HG02642 (cell line): ENCODE measurements around the gene TCF19.
A peak's percentile ranks its signal among the peaks of the same experiment; 100 is the strongest.
"Not testable (repeated sequence)": the region's sequence is repeated elsewhere in the genome, so short reads cannot be mapped to it uniquely, and the experiment has no call there.

Experiments used
- ATAC-seq: cut with Tn5 transposase; IDR thresholded peaks from one replicate; pipeline ENCODE4 v1.9.1; 2021; ENCODE audit warnings: mild to moderate bottlenecking; ENCODE audit not compliant: unreplicated experiment, poor library complexity

The TCF19 gene

DNA sequence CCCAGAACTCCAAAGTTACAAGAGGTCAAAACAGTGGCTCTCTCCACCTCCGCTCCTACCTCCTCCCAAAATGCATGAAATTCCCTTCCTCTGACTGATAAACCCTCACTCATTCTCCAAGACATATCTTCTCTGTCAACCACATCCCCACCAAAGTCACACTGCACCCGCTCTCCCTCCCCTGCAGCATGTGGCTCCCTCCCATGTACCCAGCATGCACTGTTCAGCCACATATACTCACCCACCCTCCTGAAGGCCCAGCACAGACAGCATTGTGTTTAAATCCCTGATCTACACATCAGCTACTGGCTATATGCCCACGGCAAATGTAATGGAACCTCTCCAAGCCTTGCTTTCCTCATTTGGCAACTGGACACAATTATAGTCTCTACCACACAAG lies 17.6 kb downstream of the TCF19 start:
- no peak for ATAC-seq

DNA sequence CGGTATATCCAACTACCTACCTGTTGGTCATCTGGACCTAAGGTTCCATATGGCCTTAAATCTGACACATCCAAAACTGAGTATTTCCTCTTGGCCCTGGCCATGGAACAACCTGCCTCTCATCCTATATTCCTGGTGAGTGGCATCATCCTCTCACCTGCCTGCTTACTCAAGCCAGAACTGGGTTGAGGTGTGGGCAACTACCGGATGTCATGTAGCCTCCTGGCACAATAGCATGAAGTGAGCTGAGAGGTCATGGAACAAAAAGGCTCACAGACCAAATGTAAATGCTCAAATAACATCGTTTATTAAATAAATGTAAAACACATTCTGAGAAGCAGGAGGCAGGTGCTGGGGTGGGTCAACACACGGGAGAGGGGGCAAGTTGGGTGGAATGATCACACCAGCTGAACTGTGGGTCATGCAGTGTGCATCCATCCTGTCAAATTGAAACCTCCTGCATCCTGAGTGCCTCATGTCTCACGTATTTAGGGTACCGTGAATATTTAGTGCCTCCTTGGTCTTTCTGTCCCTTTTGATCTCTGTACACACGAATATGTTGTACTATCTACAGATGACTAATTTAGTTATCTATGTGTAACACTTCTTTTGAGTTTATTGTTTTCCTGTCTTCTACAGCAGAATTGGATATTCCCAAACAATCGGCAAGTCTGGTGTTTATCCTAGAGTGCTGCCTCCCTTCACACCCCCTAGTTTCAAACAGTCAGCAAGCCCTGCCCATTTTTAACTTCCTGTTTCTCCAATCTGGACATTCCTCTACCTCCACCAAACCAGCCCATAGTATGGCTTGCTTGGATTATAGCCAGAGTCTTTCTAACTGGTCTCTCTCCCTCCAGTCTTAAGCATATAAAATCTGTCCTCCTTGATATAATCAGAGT lies 20.0 kb downstream of the TCF19 start:
- ATAC-seq: no peak

DNA sequence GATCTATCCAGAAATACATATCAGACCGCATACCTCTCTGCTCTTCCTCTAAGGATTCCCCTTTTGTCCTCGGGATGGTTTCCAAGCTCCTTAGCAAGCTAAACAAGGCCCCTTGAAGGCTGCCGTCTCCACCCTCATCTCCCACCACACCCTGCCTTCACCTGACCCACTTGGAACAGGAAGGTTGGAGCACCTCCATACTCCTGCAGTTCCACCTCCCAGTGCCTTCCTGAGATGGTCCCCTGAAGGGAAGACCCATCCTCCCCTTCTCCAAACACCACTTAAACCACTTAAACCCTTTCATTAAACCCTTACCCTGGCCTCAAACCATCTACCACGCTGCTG lies 20.6 kb downstream of the TCF19 start:
- ATAC-seq: no peak

DNA sequence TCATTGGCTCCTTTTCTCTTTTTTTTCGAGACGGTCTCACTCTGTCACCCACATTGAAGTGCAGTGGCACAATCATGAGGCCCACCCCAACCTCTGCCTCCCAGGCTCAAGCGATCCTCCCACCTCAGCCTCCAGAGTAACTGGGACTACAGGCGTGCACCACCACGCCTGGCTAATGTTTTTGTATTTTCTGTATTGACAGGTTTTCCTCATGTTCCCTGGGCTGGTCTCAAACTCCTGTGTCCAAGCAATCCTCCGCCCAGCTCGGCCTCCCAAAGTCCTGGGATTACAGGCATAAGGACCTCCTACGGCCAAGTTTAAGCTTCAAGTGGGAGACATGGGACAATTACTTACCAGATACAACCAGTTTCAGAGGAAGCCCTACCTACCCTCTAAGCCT lies 21.5 kb downstream of the TCF19 start:
- no peak for ATAC-seq

DNA sequence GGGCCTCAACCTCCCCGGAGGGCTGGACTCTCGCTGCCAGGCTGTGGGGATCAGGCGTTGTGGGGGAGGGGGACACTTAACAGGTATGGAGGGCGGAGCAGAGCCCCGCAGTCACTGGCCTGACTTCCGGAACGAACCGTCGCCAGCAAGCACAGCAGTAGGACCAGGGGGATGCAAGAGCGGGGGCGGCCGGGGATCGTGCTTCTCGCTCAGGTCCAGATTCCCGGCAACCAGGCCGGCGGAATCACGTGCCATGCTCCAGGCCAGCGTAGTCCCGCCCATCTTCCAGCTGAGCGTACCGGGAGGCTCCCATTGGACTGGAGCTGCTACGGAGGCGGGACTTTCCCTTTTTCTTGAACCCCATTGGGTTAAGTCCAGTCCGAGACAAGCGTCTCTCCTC lies 22.1 kb downstream of the TCF19 start:
- ATAC-seq: no peak

DNA sequence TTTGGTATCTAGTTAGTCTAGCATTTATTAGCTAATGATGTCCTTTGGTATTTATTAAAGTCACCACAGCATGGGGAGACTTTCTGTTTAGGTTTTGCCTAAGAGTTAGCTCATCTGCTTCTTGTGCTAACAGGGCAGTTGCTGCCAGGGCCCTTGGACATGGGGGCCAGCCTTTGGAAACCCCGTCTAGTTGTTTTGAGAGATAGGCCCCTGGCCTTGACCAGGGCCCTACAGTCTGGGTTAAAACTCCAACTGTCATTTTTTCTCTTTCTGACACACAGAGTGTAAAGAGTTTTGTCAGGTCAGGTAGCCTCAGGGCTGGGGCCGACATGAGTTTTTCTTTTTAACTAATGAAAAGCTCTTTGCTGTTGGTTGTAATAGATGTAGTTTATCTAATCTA lies 24.9 kb downstream of the TCF19 start:
- ATAC-seq: not testable (repeated sequence)

DNA sequence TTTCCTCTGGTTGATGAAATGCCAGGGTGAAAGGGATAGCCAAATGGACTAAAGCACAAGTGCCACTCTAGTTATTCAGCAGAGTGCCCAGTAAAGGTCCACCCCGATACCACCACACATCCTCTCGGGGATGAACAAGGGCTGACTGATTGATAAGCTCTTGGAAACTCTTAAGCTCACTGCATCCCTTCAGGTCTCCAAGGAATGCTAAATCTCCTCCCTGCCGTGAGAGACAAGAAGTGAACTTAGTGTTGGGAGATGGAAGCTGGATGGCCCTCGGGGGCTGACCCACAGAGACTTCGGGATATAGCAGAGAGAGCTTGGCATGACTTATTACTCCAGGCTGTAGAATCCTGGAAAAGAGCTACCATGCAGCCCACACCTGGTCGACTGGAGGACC lies 25.5 kb downstream of the TCF19 start:
- not testable (repeated sequence) for ATAC-seq

DNA sequence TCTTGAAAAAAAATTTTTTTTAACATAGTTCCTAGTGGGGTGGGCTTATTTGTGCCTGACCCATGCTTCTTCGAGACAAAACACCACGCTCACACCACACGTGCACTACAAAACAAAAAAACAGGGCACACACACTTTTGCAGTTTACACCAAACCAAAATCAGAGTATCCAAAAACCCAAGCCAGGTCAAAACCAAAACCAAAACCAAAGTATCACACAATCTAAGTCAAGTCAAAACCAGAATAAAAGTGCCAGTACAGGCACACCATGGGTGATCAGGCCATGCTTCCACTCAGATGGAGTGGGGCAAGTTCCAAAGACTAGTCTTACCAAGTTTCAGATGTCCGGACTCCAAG lies 27.3 kb downstream of the TCF19 start:
- ATAC-seq: not testable (repeated sequence)

DNA sequence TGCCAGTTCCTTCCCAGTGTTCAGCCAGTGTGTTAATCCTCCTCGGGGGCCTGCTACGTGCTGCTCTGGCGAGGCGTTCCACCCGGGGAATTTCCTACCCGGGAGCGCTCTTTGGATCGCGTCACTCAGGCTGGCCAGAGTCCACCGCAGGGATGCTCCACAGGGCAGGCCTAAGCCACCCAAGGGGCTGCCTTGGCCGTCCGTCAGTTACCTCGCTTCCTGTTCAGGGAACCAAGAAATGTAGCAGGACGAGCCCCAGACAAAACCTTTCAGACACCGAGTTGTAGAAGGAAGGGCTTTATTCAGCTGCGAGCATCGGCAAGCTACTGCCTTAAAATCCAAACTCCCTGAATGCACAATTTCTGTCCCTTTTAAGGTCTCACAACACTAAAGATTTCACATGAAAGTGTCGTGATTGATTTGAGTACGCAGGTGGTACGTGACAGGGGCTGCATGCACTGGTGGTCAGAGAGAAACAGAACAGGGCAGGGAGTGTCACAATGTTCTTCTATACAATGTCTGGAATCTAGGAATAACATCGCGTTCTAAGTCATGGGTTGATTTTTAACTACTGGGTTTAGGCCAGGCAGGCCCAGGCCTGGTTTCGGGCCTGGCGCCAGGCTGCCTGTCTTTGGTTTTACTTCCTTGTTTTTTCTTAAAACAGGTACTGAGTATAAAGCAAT lies 27.8 kb downstream of the TCF19 start:
- no peak for ATAC-seq

DNA sequence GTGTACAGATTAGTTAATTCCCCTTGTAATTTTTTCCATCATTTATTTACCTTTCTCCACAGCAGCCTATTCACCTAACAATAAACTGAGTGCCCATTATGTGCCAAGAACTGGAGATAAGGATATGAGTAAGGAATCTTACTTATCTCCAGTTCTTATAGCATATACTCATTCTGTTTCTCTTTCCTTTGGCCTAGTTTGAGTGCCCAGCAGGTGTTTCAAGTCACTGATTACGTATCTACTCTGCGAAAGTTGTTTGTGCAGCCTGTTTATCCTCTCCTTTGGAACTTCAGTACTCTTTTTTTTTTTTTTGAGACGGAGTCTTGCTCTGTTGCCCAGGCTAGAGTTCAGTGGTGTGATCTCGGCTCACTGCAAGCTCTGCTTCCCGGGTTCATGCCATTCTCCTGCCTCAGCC lies 29.4 kb downstream of the TCF19 start:
- ATAC-seq: no peak

DNA sequence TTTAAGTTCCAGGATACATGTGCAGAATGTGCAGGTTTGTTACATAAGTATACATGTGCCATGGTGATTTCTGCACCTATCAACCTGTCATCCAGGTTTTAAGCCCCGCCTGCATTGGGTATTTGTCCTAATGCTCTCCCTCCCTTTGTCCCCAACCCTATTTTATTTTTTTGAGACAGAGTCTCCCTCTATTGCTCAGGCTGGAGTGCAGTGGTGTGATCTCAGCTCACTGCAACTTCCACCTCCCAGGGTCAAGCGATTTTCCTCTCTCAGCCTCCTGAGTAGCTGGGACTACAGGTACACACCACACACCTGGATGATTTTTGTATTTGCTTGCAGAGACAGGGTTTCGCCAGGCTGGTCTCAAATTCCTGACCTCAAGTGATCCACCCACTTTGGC lies 30.8 kb downstream of the TCF19 start:
- not testable (repeated sequence) for ATAC-seq

DNA sequence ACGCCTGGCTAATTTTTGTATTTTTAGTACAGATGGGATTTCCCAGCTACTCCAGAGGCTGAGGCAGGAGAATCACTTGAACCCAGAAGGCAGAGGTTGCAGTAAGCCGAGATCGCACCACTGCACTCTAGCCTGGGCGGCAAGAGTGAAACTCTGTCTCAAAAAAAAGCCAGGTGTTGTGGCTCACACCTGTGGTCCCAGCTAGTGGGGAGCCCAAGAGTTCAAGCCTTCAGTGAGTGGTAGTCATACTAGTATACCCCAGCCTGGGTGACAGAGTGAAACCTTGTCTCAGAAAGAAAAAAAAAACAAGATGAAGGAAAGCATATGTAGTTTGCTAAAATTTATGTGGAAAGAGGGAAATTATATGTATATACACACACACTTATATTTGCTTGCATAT lies 32.1 kb downstream of the TCF19 start:
- ATAC-seq: peak; percentile 64

DNA sequence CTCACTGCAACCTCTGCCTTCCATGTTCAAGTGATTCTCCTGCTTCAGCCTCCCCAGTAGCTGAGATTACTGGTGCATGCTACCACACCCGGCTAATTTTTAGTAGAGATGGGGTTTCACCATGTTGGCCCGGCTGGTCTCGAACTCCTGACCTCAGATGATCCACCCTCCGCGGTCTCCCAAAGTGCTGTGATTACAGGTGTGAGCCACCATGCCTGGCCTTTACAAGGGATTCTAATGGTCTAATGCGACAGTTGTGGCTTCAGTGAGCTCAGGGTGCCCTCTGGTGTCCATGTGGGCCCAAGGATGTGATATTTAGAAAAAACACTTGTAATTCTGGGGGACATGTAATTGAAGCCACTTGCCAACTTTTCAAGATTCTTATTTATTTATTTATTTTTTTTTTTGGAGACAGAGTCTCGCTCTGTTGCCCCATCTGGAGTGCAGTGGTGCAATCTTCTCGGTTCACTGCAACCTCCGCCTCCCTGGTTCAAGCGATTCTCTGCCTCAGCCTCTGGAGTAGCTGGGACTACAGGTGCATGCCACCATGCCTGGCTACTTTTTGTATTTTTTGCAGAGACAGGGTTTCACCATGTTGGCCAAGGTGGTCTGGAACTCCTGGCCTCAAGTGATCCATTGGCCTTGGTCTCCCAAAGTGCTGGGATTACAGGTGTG lies 34.2 kb downstream of the TCF19 start:
- ATAC-seq: not testable (repeated sequence)

DNA sequence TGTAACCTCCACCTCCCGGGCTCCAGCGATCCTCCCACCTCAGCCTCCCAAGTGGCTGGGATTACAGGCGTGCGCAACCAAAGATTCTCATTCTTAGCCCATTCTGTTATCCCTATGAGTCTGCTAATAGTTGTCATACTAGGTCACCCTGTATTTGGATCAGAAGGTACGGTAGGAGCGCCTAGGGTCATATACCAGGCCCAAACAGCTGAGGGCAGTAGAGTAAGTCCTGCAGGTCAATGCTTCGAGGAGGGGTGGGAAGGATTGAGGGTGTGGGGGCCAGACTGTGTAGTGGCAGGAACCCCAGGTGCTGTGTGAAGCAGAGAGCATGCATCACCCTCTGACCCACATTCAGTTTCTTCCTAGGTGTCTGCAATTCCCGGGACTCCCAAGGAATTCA lies 34.8 kb downstream of the TCF19 start:
- no peak for ATAC-seq

DNA sequence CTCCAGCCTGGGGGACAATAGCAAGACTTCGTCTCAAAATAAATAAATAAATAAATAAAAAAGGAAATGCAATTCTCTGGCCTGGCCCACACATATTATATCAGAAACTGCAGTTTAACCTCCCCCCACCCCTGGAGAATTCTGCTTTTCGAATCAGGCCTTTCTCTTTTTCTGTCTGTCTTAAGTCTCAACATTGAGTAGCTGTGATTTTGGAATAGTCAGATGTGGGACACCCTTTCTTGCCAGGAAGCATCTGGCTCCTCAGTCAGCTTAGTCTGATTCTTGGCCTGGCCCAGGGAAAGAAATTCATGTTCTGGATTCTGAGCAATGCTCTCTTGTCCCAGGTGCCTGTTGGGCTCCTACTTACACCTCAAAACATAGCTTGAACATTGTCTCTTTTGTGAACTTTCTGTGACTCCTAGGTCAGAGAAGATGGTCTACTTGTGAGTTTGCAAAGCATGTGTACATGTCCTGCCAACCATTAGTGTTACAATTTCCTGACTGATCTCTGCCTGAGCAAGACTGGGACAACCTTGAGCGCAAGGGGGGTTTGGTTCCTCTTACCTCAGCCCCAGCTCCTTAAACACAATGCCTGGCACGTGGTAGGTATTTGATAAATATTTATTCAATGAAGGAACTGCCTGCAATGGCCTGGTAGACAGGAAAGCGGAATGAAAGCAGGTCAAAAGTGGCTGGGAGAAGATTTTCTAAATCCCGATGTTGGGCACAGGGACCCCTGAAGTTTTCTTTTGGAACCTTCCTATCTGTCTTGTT lies 35.9 kb downstream of the TCF19 start:
- ATAC-seq: no peak

DNA sequence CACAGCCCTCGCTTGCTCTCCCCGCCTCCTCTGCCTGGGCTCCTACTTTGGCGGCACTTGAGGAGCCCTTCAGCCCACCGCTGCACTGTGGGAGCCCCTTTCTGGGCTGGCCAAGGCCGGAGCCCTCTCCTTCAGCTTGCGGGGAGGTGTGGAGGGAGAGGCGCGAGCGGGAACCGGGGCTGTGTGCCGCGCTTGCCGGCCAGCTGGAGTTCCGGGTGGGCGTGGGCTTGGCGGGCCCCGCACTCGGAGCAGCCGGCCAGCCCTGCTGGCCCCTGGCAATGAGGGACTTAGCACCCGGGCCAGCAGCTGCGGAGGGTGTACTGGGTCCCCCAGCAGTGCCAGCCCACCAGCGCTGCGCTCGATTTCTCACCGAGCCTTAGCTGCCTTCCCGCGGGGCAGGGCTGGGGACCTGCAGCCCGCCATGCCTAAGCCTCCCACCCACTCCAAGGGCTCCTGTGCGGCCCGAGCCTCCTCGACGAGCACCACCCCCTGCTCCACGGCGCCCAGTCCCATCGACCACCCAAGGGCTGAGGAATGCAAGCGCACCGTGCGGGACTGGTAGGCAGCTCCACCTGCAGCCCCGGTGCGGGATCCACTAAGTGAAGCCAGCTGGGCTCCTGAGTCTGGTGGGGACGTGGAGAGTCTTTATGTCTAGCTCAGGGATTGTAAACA lies 37.1 kb downstream of the TCF19 start:
- not testable (repeated sequence) for ATAC-seq

DNA sequence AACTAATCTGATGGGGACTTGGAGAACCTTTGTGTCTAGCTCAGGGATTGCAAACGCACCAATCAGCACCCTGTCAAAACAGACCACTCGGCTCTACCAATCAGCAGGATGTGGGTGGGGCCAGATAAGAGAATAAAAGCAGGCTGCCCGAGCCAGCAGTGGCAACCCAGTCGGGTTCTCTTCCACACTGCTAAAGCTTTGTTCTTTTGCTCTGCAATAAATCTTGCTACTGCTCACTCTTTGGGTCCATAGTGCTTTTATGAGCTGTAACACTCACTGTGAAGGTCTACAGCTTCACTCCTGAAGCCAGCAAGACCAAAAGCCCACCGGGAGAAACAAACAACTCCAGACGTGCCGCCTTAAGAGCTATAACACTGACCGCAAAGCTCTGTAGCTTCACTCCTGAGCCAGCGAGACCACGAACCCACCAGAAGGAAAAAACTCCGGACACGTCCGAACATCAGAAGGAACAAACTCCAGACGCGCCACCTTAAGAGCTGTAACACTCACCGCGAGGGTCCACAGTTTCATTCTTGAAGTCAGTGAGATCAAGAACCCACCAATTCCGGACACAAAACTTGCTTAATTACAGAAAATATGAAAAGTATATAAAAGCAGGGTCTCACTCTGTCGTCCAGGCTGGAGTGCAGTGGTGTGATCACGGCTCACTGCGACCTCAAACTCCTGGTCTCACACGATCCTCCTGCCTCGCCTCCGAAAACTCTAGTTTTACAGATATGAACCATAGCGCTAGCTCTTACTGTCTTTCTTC lies 38.0 kb downstream of the TCF19 start:
- not testable (repeated sequence) for ATAC-seq

DNA sequence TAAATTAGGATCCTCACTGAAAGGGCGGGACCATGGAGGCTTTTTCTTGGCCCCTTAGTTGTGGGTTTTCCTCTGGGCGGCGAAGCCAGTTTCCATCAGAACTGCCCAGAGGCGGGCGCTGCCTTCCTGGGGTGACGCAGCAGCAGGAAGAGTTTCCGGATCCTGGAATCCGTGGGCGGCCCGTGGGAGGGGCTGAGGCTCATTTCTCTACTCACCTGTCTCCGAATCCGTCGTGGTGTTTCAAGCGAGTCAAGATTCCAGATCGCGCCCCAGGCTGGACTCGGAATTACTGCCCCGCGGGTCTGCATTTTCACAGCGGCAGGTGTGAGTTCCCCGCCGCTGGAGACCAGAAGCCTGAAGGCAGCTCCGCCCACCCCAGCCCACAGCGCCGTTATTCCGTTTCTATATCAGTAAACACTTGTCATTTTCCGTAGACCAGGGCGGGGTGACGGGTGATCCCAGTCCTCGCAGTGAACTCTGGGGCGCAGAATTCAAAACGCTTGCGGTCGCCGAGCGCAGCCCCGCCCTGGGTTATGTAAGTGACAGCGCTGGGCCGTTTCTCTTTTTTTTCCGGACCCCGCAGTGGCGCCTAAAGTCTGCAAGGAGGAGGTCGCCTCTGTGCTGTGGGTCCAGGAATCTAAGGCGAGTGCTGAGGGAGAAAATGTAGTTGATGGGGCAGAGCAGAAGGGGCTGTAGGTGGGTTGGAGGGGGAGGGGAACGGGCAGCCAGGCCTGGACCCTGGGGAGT lies 39.3 kb downstream of the TCF19 start:
- ATAC-seq: peak; percentile 73

DNA sequence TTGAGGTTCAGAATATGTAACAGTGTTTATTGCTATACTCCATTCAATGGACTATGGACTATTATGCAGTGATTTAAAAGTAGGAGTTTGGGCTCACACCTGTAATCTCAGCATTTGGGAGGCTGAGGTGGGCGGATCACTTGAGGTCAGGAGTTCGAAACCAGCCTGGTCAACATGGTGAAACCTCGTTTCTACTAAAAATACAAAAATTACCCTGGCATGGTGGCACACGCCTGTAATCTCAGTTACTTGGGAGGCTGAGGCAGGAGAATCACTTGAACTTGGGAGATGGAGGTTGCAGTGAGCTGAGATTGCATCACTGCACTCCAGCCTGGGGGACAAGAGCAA lies 40.7 kb downstream of the TCF19 start:
- not testable (repeated sequence) for ATAC-seq
